H1 (cell line): ENCODE data around the gene R3HDM1. TPM values are rescaled to one million over a fixed set of nuclear protein-coding genes. Genes with fewer than 3 reads are reported as not detected.

Experiments used
- KDM4A ChIP-seq: IDR thresholded peaks from one replicate; pipeline ENCODE4 v1.7.1; 2012; ENCODE audit warnings: low read depth, mild to moderate bottlenecking, moderate library complexity, low read length, inconsistent platforms; ENCODE audit not compliant: severe bottlenecking
- POU5F1 ChIP-seq: IDR thresholded peaks from 2 replicates; pipeline ENCODE4 v1.6.1; 2011; ENCODE audit warnings: low read depth, mild to moderate bottlenecking, low read length, moderate library complexity
- SP2 ChIP-seq: IDR thresholded peaks from 2 replicates; pipeline ENCODE4 v1.6.1; 2012; ENCODE audit warnings: mild to moderate bottlenecking, low read length, inconsistent platforms
- SP4 ChIP-seq: IDR thresholded peaks from 2 replicates; pipeline ENCODE4 v1.6.1; 2012; ENCODE audit warnings: low read length, inconsistent platforms
- YY1 ChIP-seq: IDR thresholded peaks from 2 replicates; pipeline ENCODE4 v1.6.1; 2011; ENCODE audit warnings: low read depth, mild to moderate bottlenecking, low read length
- polyA plus RNA-seq, 7 experiments: library from polyadenylated mRNA; depleted of rRNA in 3 of 7; stranded (reverse) in 5 of 7; unstranded in 2 of 7; fragments of >200 nt in 5 of 7; fragments of 200-250 nt in 2 of 7; gene quantifications; 1 replicate in 5 of 7; 2 replicates in 1 of 7; 4 replicates in 1 of 7; pipeline versions ENCODE4 v1.2.1 to v1.2.3, GENCODE V29; 2011 to 2013; ENCODE audit warnings: missing spikeins in 2 of 7, mixed read lengths in 2 of 7
- total RNA-seq: library from RNA; stranded (reverse); fragmentation: NEBNext Ultra II Directional; extraction: Animal tissue kit (Norgen Biotek cat#: 25700); gene quantifications from 2 replicates; pipeline ENCODE4 v1.2.1, GENCODE V29; 2021

The R3HDM1 gene
- total and polyA plus RNA-seq, 2 of the 8 experiments (the other 6 are each of a cell fraction or from before 2014, with no cell fraction given): 77.7 to 120 TPM

DNA sequence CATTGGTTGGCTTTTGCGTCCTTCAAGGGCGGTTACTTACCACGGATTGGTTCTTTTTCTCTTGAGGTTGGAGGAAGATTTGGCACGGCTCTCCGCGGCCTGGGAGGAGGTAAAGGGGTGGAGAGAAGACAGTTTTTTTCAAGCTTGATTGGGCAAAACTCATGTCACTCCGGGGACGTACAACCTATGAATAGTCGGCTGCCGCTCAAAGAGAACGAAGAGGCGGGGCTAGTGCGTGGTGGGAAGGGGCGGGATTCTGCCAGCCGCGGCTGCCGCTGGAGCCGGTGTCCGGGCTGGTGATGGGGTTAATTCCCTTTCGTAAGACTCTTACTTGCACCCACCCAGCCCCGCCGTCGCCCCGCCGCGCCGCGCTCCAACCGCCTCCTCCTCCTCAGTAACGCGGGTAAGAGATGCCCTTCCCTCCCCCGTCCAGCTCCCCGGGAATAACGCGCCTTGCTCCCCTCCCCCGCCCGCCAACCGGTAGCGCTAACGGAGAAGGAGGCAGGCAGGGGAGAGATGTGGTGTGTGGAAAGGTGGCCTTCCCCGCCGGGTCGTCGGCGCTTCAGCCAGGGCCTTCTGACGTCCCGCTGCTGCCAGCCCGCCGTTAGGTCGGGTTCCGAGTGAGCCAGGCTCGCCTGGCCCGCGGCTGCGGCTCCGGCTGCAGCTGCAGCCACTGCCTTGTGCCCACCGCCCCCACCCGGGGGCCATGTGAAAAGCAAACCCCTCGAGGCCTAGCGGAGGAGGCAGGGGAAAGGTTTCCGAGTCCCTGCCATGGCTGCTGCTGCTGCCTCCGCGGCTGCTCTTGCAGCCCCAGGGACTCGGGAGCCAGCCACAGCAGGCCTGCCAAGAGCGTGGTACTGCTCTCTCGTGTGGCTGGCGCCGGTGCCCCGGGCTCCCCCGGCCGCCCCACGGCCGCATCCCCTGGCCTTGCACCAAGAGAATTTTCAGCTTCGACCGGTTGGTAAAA is at the start of gene R3HDM1 (continued):
- peak; percentile 81 for TF ChIP-seq KDM4A
- TF ChIP-seq YY1: peak; percentile 56; the same call in 1 of the 2 replicates
- TF ChIP-seq SP2: peak; percentile 81
- TF ChIP-seq SP4: peak; percentile 38; the same call in 1 of the 2 replicates
- no peak for TF ChIP-seq POU5F1
- TF ChIP-seq, all 59 proteins: peak for 20
